ENCODE results near the gene SCUBE1. TPM values are rescaled to one million over a fixed set of nuclear protein-coding genes. Genes with fewer than 3 reads are reported as not detected.

The SCUBE1 gene
- total and polyA plus RNA-seq, 9 donors, result 5.5 to 202 (median 49.0) TPM

GRCh38 chr22:43181321-43182076 is 161.7 kb downstream of the SCUBE1 start:
- Histone ChIP-seq H3K9me3 (no peaks in the 10 kb centered on the region), H3K36me3 (no peaks in the 10 kb centered on the region), H3K4me3 (no peak overlapping the region), H3K27me3 (no peaks in the 10 kb centered on the region), H3K27ac (no peak overlapping the region), H3K4me1 (ENCODE audit: insufficient read depth) (peaks cover 19% of the 10 kb centered on the region)
- TF ChIP-seq POLR2A (IDR thresholded peaks at IDR 0.05), result no peak
- no peak for DNase-seq
- intact Hi-C loops (cut with DNase I), result no loop called here
- WGBS, 3 donors, result 81 to 90% (median 86%) methylated on average over 9 to 13 of the region's 13 CpGs

GRCh38 chr22:43180670-43181069 is 162.5 kb downstream of the SCUBE1 start:
- Histone ChIP-seq H3K4me1 (ENCODE audit: insufficient read depth) (peaks cover 18% of the 10 kb centered on the region), H3K27ac (no peak overlapping the region), H3K27me3 (no peaks in the 10 kb centered on the region), H3K36me3 (no peaks in the 10 kb centered on the region), H3K4me3 (no peak overlapping the region), H3K9me3 (no peaks in the 10 kb centered on the region)
- intact Hi-C loops (cut with DNase I), result no loop called here
- WGBS, 3 donors, result 88 to 95% (median 93%) methylated on average over 15 of the region's 15 CpGs
- DNase-seq, result peak in 1 of 5 donors; percentile 31
- TF ChIP-seq, protein P1, sequence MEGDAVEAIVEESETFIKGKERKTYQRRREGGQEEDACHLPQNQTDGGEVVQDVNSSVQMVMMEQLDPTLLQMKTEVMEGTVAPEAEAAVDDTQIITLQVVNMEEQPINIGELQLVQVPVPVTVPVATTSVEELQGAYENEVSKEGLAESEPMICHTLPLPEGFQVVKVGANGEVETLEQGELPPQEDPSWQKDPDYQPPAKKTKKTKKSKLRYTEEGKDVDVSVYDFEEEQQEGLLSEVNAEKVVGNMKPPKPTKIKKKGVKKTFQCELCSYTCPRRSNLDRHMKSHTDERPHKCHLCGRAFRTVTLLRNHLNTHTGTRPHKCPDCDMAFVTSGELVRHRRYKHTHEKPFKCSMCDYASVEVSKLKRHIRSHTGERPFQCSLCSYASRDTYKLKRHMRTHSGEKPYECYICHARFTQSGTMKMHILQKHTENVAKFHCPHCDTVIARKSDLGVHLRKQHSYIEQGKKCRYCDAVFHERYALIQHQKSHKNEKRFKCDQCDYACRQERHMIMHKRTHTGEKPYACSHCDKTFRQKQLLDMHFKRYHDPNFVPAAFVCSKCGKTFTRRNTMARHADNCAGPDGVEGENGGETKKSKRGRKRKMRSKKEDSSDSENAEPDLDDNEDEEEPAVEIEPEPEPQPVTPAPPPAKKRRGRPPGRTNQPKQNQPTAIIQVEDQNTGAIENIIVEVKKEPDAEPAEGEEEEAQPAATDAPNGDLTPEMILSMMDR (IDR thresholded peaks at IDR 0.05), result no peak
- no peak for TF ChIP-seq EP300 (IDR thresholded peaks at IDR 0.05)
- TF ChIP-seq POLR2A (IDR thresholded peaks at IDR 0.05), result no peak

DNA sequence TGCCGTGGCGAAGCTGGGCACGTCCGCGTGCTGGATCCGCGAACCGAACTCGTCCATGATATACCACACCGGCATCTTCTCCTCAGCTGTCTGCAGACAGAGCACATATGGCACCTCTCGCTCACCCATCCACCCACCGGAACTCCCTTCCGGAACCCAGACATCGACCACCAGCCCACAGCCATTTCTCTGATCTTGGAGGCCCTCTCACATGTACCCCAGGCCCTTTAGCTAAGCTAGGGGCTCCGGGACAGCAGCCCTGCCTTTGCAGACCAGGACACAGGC is 163.3 kb downstream of the SCUBE1 start:
- Histone ChIP-seq H3K9me3 (no peaks in the 10 kb centered on the region), H3K4me1 (ENCODE audit: insufficient read depth) (peaks cover 14% of the 10 kb centered on the region), H3K27me3 (no peaks in the 10 kb centered on the region), H3K36me3 (peaks cover 4% of the 10 kb centered on the region), H3K4me3 (no peak overlapping the region), H3K27ac (no peak overlapping the region)
- intact Hi-C loops (cut with DNase I), result no loop called here
- 96 to 98% (median 96%) methylated on average over 15 of the region's 15 CpGs for WGBS, 3 donors
- TF ChIP-seq EP300 (IDR thresholded peaks at IDR 0.05), result no peak
- no peak for TF ChIP-seq POLR2A (IDR thresholded peaks at IDR 0.05)
- TF ChIP-seq, protein P1 (IDR thresholded peaks at IDR 0.05), result no peak
- no peak for DNase-seq

DNA sequence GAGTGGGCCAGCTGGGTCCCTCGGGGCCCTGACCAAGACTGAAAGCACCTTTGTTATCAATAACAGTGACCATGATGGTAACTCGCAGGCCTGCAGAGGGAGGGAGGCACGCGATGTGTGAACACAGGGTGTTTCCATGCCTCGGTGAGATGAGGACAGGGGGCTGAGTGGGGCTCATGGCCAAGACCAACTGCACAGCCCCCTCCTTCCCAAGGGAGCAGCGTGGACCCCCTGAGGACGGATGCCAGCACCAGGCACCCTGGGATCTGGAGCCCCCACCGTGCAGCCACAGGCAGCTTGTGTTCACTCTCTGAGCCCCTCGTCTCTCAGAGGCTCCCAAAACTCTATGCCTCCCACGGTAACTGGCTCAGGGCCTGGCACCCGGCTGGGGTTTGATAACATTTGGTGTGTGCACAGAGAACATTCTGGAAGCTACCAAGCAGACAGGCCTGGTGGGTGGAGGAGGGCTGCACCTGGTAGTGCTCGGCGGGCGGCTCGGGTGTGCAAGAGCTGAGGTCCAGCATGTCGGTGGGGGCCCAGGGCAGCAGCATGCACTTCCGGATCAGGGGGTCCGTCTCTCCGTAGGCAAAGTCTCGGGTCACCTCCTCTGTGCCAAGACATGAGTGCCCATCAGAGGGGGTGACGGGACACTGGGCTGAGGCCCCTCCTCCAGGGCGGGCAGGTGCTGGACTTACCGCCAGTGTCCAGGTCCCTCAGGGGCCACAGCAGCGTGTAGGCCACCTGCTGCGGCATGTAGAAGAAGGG is 163.8 kb downstream of the SCUBE1 start:
- no peaks in the 10 kb centered on the region for H3K27me3 ChIP-seq
- intact Hi-C loops (cut with DNase I), result no loop called here
- WGBS, 3 donors, result 90 to 94% (median 93%) methylated on average over 22 to 25 of the region's 25 CpGs
- peaks cover 4% of the 10 kb centered on the region for H3K36me3 ChIP-seq
- peak in 1 of 5 donors; percentile 37 for DNase-seq
- TF ChIP-seq POLR2A (IDR thresholded peaks at IDR 0.05) (no peak), EP300 (IDR thresholded peaks at IDR 0.05) (no peak)
- TF ChIP-seq, protein P1 (IDR thresholded peaks at IDR 0.05), result no peak
- no peak overlapping the region for H3K27ac ChIP-seq
- no peak overlapping the region for H3K4me3 ChIP-seq
- H3K4me1 ChIP-seq (ENCODE audit: insufficient read depth), result peaks cover 10% of the 10 kb centered on the region
- H3K9me3 ChIP-seq, result no peaks in the 10 kb centered on the region

DNA sequence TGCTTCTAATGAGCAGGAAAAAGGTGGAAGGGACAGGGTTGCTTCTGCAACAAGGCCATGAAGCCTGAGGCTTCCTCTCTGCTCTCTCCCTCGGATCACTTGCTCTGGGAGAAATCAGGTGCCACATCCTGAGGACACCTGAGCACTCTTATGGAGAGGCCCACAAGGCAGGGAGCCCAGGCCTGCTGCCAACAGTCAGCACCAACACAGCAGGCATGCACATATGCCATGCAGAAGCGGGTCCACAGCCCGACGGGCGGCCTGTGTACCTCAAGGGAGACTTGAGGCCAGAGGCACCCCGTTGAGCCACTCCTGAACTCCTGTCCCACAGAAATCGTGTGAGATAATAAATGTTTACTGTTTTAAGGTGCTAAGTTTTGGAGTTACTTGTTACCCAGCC is 165.7 kb downstream of the SCUBE1 start:
- Histone ChIP-seq H3K27ac (no peak overlapping the region), H3K36me3 (peaks cover 7% of the 10 kb centered on the region), H3K27me3 (no peaks in the 10 kb centered on the region), H3K9me3 (no peaks in the 10 kb centered on the region), H3K4me1 (ENCODE audit: insufficient read depth) (no peaks in the 10 kb centered on the region), H3K4me3 (no peak overlapping the region)
- WGBS, 3 donors, result 86 to 91% (median 90%) methylated on average over 7 of the region's 7 CpGs
- DNase-seq, result no peak
- TF ChIP-seq EP300 (IDR thresholded peaks at IDR 0.05) (no peak), POLR2A (IDR thresholded peaks at IDR 0.05) (no peak)
- TF ChIP-seq, protein P1 (IDR thresholded peaks at IDR 0.05), result no peak
- intact Hi-C loops (cut with DNase I), result no loop called here
